HEK293 (cell line): Measurements from ENCODE around the gene SAMD4A.

Experiments
- CTCF ChIA-PET: fragments of 350-600 bp; formaldehyde crosslinking; extraction: SDS; loops from one replicate; lab custom pipeline; 2021; ENCODE audit warnings: antibody characterized with exemption; lab: Yijun Ruan, JAX
- POLR2A ChIA-PET: fragments of 300-600 bp; formaldehyde crosslinking; extraction: SDS; loops from one replicate; lab custom pipeline; 2020; ENCODE audit warnings: antibody characterized with exemption, inconsistent platforms; lab: Yijun Ruan, JAX
- H3K27ac ChIP-seq: fragments of 200-500 bp; sonication (Bioruptor generic); 2 replicates; pipeline ENCODE4 v1.5.1; 2014; ENCODE audit warnings: low read depth, low read length, control low read depth, inconsistent platforms; ENCODE audit errors: extremely low read depth
- H3K36me3 ChIP-seq, 2 experiments: fragments of 200-500 bp in 1 of 2; sonication (Bioruptor generic) in 1 of 2; 1 replicate in 1 of 2; 2 replicates in 1 of 2; pipeline ENCODE4 v1.5.1; 2014 to 2017; ENCODE audit warnings: inconsistent platforms in 2 of 2, low read length in 2 of 2; ENCODE audit not compliant: control insufficient read depth in 2 of 2, insufficient read depth in 1 of 2
- H3K4me1 ChIP-seq: fragments of 200-500 bp; sonication (Bioruptor generic); 2 replicates; pipeline ENCODE4 v1.5.1; 2014; ENCODE audit warnings: mild to moderate bottlenecking, low read length, inconsistent platforms; ENCODE audit not compliant: control insufficient read depth, insufficient read depth
- H3K4me3 ChIP-seq: 2 replicates; pipeline ENCODE4 v1.5.1; 2011; ENCODE audit warnings: low read depth, mild to moderate bottlenecking, control low read depth, low read length, moderate library complexity
- H3K9me3 ChIP-seq: fragments of 200-500 bp; sonication (Bioruptor generic); 2 replicates; pipeline ENCODE4 v1.5.1; 2014; ENCODE audit warnings: low read depth, low read length, inconsistent platforms; ENCODE audit not compliant: control insufficient read depth, insufficient read depth
- HOXC10 ChIP-seq: sonication (generic); formaldehyde crosslinking; IDR thresholded peaks from 2 replicates; pipeline ENCODE4 v1.8.1; 2023; ENCODE audit warnings: mild to moderate bottlenecking, missing genetic modification reagents
- KLF7 ChIP-seq: fragments of 450-650 bp; formaldehyde crosslinking; IDR thresholded peaks from 2 replicates; pipeline ENCODE4 v1.5.1; 2016; ENCODE audit warnings: missing biosample characterization, missing genetic modification characterization, borderline replicate concordance
- KLF8 ChIP-seq: fragments of 450-650 bp; formaldehyde crosslinking; IDR thresholded peaks from 2 replicates; pipeline ENCODE4 v1.5.1; 2016; ENCODE audit warnings: missing biosample characterization, missing genetic modification characterization
- REPIN1 ChIP-seq: fragments of 450-650 bp; formaldehyde crosslinking; IDR thresholded peaks from 2 replicates; pipeline ENCODE4 v1.5.1; 2017; ENCODE audit warnings: missing biosample characterization, missing genetic modification characterization, low read depth
- SCRT2 ChIP-seq: fragments of 450-650 bp; formaldehyde crosslinking; IDR thresholded peaks from 2 replicates; pipeline ENCODE4 v1.5.1; 2016; ENCODE audit warnings: missing biosample characterization, missing genetic modification characterization
- ZBTB20 ChIP-seq: fragments of 450-650 bp; formaldehyde crosslinking; IDR thresholded peaks from 2 replicates; pipeline ENCODE4 v1.5.1; 2016; ENCODE audit warnings: missing biosample characterization, missing genetic modification characterization
- ZNF140 ChIP-seq: fragments of 450-650 bp; formaldehyde crosslinking; IDR thresholded peaks from 2 replicates; pipeline ENCODE4 v1.5.1; 2016; ENCODE audit warnings: missing biosample characterization, missing genetic modification characterization
- ZNF211 ChIP-seq: fragments of 450-650 bp; formaldehyde crosslinking; IDR thresholded peaks from 2 replicates; pipeline ENCODE4 v1.5.1; 2016; ENCODE audit warnings: low read depth, missing biosample characterization, missing genetic modification characterization
- ZNF266 ChIP-seq: fragments of 450-650 bp; formaldehyde crosslinking; IDR thresholded peaks from 2 replicates; pipeline ENCODE4 v1.5.1; 2016; ENCODE audit warnings: missing biosample characterization, missing genetic modification characterization, low read depth
- ZNF416 ChIP-seq: fragments of 450-650 bp; formaldehyde crosslinking; IDR thresholded peaks from 2 replicates; pipeline ENCODE4 v1.5.1; 2016; ENCODE audit warnings: missing biosample characterization, missing genetic modification characterization
- ZNF423 ChIP-seq: fragments of 450-650 bp; formaldehyde crosslinking; IDR thresholded peaks from 2 replicates; pipeline ENCODE4 v1.5.1; 2016; ENCODE audit warnings: missing biosample characterization, missing genetic modification characterization
- ZNF510 ChIP-seq: fragments of 450-650 bp; formaldehyde crosslinking; IDR thresholded peaks from 2 replicates; pipeline ENCODE4 v1.5.1; 2018; ENCODE audit warnings: mild to moderate bottlenecking, missing genetic modification characterization, missing biosample characterization; ENCODE audit not compliant: insufficient replicate concordance
- ZNF621 ChIP-seq: fragments of 450-650 bp; formaldehyde crosslinking; IDR thresholded peaks from 2 replicates; pipeline ENCODE4 v1.5.1; 2017; ENCODE audit warnings: missing biosample characterization, missing genetic modification characterization
- ZNF670 ChIP-seq: fragments of 450-650 bp; formaldehyde crosslinking; IDR thresholded peaks from 2 replicates; pipeline ENCODE4 v1.5.1; 2016; ENCODE audit warnings: missing biosample characterization, missing genetic modification characterization, low read depth
- TF ChIP-seq, protein P1 (sequence below): fragments of 450-650 bp; formaldehyde crosslinking; IDR thresholded peaks from 2 replicates; pipeline ENCODE4 v1.5.1; 2016; ENCODE audit warnings: missing biosample characterization, missing genetic modification characterization
- TF ChIP-seq, protein P2 (sequence below): fragments of 450-650 bp; formaldehyde crosslinking; IDR thresholded peaks from 2 replicates; pipeline ENCODE4 v1.5.1; 2016; ENCODE audit warnings: missing biosample characterization, missing genetic modification characterization
- TF ChIP-seq, protein P3 (sequence below): fragments of 450-650 bp; formaldehyde crosslinking; IDR thresholded peaks from 2 replicates; pipeline ENCODE4 v1.5.1; 2016; ENCODE audit warnings: missing biosample characterization, missing genetic modification characterization
- TF ChIP-seq, protein P4 (sequence below): fragments of 450-650 bp; formaldehyde crosslinking; IDR thresholded peaks from 2 replicates; pipeline ENCODE4 v1.5.1; 2016; ENCODE audit warnings: missing biosample characterization, missing genetic modification characterization
- TF ChIP-seq, protein P5 (sequence below): fragments of 450-650 bp; formaldehyde crosslinking; IDR thresholded peaks from 2 replicates; pipeline ENCODE4 v1.5.1; 2016; ENCODE audit warnings: missing biosample characterization, missing genetic modification characterization, low read depth
- TF ChIP-seq, protein P6 (sequence below): fragments of 450-650 bp; formaldehyde crosslinking; IDR thresholded peaks from 2 replicates; pipeline ENCODE4 v1.5.1; 2017; ENCODE audit warnings: missing biosample characterization, mild to moderate bottlenecking, missing genetic modification characterization, moderate library complexity

The SAMD4A gene

DNA sequence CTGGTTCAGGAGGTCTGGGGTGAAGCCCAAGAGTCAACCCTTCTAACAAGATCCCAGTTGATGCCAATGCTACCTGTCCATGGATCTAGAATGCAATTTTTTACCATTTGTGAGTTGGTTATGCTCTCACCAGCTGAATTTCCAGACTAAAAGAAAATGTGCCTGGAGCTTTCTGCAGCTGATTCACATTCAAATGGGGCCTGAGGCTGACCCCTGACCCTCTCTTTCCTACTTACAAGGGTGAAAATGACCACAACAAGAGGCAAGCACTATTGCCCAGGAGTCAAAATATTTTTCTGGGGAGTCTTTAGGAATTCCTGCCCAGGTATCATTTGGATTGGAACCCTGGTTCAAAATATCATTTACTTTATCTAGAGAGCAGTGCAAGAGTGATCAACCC lies 159.1 kb downstream of the SAMD4A start (continued):
- TF ChIP-seq ZNF211 (no peak), ZBTB20 (no peak), ZNF266 (tag by site-specific recombination) (no peak), HOXC10 (CRISPR knock-in tag) (no peak), ZNF621 (no peak), SCRT2 (tag by site-specific recombination) (no peak), KLF7 (no peak)
- TF ChIP-seq, protein P1, sequence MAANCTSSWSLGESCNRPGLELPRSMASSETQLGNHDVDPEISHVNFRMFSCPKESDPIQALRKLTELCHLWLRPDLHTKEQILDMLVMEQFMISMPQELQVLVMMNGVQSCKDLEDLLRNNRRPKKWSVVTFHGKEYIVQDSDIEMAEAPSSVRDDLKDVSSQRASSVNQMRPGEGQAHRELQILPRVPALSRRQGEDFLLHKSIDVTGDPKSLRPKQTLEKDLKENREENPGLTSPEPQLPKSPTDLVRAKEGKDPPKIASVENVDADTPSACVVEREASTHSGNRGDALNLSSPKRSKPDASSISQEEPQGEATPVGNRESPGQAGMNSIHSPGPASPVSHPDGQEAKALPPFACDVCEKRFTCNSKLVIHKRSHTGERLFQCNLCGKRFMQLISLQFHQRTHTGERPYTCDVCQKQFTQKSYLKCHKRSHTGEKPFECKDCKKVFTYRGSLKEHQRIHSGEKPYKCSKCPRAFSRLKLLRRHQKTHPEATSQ (tag by site-specific recombination): no peak
- TF ChIP-seq, protein P2, sequence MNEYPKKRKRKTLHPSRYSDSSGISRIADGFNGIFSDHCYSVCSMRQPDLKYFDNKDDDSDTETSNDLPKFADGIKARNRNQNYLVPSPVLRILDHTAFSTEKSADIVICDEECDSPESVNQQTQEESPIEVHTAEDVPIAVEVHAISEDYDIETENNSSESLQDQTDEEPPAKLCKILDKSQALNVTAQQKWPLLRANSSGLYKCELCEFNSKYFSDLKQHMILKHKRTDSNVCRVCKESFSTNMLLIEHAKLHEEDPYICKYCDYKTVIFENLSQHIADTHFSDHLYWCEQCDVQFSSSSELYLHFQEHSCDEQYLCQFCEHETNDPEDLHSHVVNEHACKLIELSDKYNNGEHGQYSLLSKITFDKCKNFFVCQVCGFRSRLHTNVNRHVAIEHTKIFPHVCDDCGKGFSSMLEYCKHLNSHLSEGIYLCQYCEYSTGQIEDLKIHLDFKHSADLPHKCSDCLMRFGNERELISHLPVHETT (tag by site-specific recombination): no peak
- TF ChIP-seq, protein P3, sequence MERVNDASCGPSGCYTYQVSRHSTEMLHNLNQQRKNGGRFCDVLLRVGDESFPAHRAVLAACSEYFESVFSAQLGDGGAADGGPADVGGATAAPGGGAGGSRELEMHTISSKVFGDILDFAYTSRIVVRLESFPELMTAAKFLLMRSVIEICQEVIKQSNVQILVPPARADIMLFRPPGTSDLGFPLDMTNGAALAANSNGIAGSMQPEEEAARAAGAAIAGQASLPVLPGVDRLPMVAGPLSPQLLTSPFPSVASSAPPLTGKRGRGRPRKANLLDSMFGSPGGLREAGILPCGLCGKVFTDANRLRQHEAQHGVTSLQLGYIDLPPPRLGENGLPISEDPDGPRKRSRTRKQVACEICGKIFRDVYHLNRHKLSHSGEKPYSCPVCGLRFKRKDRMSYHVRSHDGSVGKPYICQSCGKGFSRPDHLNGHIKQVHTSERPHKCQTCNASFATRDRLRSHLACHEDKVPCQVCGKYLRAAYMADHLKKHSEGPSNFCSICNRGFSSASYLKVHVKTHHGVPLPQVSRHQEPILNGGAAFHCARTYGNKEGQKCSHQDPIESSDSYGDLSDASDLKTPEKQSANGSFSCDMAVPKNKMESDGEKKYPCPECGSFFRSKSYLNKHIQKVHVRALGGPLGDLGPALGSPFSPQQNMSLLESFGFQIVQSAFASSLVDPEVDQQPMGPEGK (tag by site-specific recombination): no peak
- TF ChIP-seq, protein P4, sequence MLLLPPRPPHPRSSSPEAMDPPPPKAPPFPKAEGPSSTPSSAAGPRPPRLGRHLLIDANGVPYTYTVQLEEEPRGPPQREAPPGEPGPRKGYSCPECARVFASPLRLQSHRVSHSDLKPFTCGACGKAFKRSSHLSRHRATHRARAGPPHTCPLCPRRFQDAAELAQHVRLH (tag by site-specific recombination): no peak
- TF ChIP-seq, protein P5, sequence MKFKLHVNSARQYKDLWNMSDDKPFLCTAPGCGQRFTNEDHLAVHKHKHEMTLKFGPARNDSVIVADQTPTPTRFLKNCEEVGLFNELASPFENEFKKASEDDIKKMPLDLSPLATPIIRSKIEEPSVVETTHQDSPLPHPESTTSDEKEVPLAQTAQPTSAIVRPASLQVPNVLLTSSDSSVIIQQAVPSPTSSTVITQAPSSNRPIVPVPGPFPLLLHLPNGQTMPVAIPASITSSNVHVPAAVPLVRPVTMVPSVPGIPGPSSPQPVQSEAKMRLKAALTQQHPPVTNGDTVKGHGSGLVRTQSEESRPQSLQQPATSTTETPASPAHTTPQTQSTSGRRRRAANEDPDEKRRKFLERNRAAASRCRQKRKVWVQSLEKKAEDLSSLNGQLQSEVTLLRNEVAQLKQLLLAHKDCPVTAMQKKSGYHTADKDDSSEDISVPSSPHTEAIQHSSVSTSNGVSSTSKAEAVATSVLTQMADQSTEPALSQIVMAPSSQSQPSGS (tag by site-specific recombination): no peak
- TF ChIP-seq, protein P6, sequence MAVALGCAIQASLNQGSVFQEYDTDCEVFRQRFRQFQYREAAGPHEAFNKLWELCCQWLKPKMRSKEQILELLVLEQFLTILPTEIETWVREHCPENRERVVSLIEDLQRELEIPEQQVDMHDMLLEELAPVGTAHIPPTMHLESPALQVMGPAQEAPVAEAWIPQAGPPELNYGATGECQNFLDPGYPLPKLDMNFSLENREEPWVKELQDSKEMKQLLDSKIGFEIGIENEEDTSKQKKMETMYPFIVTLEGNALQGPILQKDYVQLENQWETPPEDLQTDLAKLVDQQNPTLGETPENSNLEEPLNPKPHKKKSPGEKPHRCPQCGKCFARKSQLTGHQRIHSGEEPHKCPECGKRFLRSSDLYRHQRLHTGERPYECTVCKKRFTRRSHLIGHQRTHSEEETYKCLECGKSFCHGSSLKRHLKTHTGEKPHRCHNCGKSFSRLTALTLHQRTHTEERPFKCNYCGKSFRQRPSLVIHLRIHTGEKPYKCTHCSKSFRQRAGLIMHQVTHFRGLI: no peak

DNA sequence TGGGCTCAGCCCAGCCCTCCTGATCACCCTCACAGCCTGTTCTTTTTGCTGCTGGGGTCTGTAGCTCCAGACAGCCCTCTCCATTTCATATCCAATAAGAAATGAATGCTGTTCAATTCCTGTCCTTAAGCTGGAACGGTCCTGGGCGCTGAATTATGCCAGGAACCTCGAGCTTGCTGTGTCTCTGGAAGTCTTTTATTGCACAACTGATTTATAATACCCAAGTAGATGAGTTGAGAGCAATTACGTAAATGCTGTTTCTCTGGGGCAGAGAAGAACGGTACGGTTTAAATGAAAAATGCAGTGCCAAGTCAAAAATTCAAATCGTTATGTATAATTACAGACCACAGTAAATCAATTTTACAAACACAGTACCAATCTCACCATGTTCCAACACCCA lies 161.0 kb downstream of the SAMD4A start:
- Histone ChIP-seq H3K27ac (no peak overlapping the region), H3K9me3 (no peaks in the 10 kb centered on the region), H3K4me1 (no peaks in the 10 kb centered on the region), H3K36me3 (no peaks in the 10 kb centered on the region), H3K4me3 (no peak overlapping the region)
- ChIA-PET POLR2A (no interaction called here), CTCF (interaction anchor here (0.6 to 1.2 kb wide), 3 partner anchors 9 to 45 kb away, joined by 3 to 4 read pairs (median 3); no protein-coding TSS in a partner anchor)
- TF ChIP-seq KLF8 (tag by site-specific recombination) (no peak), ZNF140 (tag by site-specific recombination) (no peak), ZNF423 (tag by site-specific recombination) (no peak), ZNF416 (tag by site-specific recombination) (no peak), ZNF670 (tag by site-specific recombination) (no peak), REPIN1 (tag by site-specific recombination) (no peak), ZNF510 (tag by site-specific recombination) (no peak)
